Stimulated activated CD8-positive, alpha-beta memory T cell treated with anti-CD3 and anti-CD28 coated beads, Interleukin-4, amount 100 ng/mL, for 4 hours (primary cell): ENCODE measurements around the gene OR10AD1.

Experiments used
- DNase-seq, 2 donors: peaks; one replicate each; pipeline ENCODE4 v3.0.0-alpha.2; 2020; ENCODE audit warnings: low read depth in 2 of 2, low spot score in 1 of 2

Gene OR10AD1

GRCh38 chr12:48192861-48193260, 10.2 kb downstream of the OR10AD1 start:
- DNase-seq: no peak

DNA sequence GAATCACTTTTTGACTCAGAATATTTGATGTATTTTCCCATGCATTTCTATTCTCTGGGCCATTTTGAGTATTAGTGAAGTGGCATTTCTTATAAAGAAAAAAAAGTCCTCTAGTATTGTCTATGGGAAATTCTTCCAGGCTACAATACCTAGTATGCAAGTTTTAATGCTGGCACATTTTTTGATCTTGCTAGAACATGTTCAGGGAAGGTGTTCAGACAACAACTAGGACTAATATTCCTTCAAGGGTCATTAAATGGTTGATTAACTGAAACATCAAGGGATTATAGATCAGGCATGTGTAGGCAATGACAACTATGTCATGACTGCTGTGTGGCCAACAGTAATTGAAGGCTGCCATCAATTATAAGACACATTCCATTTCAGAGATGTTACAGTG, 12.0 kb downstream of the OR10AD1 start:
- DNase-seq: no peak

GRCh38 chr12:48189331-48190125, 13.6 kb downstream of the OR10AD1 start:
- peak in 1 of 2 donors; percentile 63 for DNase-seq

- no peak for DNase-seq
These were observed 15.0 kb downstream of the OR10AD1 start for GRCh38 chr12:48187916-48188695.

- no peak for DNase-seq
These were observed 17.7 kb downstream of the OR10AD1 start for GRCh38 chr12:48185181-48185919.

DNA sequence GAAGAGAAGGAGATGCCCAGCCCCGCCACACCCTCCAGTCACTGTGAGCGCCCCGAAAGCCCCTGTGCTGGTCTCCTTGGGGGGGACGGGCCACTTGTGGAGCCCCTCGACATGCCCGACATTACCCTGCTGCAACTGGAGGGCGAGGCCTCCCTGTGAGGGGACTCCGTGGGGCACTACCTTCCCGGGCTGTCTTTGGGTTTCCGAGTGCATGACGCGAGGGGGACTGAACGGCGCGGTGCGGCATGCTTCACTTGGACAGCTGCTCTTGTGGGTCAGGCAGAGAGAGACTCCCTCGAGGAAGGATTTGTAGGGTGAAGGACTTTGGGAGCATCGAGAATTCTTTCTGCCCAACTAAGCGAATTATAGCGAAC, 18.6 kb downstream of the OR10AD1 start:
- DNase-seq: no peak

GRCh38 chr12:48183876-48184548, 19.1 kb downstream of the OR10AD1 start:
- no peak for DNase-seq

- peak in 1 of 2 donors; percentile 59 for DNase-seq
These were observed 19.8 kb downstream of the OR10AD1 start, which contains the start of gene CCDC184 for GRCh38 chr12:48183091-48183875. Gene CCDC184 (plus strand): TSS chr12:48183644. CDS start chr12:48184123, 479 bp downstream.

GRCh38 chr12:48182631-48183030, 20.5 kb downstream of the OR10AD1 start:
- DNase-seq: no peak

DNA sequence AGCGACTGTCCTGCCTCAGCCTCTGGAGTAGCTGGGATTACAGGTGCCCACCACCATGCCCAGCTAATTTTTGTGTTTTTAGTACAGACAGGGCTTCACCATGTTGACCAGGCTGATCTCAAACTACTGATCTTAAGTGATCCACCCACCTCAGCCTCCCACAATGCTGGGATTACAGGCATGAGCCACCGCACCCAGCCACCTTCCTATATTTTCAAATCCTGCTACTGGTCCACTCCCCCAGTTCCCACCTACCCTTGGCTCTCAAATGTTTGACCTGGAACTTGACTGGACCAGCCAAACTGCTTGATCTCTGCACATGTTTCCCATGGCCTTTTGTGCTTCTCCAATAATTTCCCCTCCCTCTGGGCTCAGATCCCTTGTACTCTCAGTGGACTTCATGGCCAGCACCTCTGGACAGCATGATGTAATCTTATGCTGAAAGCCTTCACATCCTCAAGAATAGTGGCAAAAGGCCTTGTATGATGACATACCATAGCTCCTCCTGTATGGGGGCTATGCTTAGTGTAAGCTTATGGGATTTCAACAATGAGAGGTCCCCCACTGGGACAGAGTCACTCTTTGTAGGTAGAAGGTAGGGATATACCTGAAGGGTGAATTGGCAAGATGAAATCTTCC, 22.1 kb downstream of the OR10AD1 start:
- DNase-seq: no peak

GRCh38 chr12:48180424-48180823, 22.7 kb downstream of the OR10AD1 start:
- DNase-seq: no peak

DNA sequence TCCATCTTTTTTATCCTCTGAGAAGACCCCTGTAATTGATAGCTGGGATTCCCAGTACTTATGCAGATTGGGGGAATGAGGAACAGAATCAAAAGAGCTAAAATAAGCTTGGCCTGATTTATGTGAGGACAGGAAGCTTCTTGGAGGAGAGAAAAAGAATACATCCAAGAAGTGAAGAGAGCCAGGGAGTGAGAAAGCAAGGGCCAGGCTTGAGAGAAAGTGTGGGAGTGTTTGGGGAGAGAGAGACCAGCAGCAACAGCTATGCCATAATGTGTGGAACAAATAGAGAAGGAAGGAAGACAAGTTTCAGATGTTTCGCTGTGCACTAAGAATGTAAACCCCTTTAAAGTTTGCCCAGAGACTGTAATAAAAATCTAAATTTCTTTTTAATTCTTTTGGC, 23.6 kb downstream of the OR10AD1 start:
- no peak for DNase-seq

DNA sequence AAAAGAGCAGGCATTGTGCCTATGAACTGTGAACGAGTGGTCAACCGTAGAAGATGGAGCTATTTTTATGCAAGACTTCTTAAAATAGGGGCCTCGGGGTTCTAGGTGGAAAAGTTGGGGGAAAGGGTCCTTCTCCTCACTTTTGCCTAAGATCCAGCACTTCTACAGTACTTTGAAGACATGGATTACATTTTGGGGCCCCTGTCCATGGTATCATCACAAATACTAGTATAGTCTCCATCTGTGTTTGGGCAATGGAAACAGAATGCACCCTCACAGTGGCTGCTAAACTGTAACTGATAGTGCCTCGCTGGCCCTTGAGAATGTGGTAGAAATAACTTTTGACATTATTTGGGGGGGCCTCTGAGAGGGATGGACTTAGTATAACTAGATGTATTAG, 25.1 kb downstream of the OR10AD1 start:
- DNase-seq: no peak

DNA sequence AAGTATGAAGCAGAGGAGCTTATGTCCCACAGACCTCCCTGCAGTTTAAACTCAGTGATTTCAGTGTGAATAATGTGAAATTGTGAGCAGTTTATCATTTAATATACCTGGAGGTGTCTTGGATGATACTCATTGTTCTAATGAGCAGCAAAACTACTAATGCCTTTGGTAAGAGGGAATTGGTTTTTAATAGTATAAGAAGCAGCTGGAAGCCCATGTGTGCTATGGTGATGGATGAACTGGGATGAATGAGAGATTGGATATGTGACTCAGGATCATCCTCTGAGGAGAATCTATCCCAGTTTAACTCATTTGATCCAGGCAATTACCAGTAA, 26.7 kb downstream of the OR10AD1 start:
- no peak for DNase-seq

DNA sequence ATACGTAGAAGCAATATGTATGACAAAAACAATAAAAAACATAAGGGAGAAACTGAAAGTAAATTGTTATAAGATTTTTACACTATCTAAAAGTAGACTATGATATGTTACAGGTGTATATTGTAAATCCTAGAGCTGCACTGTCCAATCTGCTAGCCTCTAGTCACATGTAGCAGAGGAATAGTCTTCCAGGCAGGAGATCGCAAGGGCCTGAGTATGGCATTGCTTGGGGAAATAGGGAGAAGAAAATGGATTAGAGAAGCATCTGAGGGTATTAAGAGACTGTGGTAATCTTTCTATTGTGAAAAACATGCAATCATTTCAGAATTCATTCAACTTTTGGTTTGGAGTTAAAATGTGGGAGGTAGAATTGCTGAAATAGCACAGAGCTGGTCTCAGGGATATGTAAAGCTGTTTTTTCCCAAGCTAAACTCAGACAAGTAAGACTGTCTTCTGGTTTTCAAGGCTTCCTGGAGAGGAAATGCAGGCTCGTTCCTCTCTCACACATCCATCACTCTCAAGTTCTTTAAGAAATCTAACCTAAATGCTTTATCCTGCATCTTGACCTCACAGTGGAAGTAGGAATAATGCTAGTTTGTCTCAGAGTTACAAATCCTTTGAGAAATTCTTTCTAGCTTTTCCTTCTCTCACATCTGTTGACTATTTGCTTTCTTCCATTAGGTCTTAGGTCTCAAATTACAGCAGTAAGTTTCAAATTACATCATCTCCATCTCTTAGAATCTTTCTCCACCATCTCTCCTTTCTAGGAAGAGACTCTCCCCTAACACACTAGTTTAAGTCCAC, 27.3 kb downstream of the OR10AD1 start:
- no peak for DNase-seq

- DNase-seq: no peak
These were observed 34.1 kb downstream of the OR10AD1 start for GRCh38 chr12:48169011-48169410.

DNA sequence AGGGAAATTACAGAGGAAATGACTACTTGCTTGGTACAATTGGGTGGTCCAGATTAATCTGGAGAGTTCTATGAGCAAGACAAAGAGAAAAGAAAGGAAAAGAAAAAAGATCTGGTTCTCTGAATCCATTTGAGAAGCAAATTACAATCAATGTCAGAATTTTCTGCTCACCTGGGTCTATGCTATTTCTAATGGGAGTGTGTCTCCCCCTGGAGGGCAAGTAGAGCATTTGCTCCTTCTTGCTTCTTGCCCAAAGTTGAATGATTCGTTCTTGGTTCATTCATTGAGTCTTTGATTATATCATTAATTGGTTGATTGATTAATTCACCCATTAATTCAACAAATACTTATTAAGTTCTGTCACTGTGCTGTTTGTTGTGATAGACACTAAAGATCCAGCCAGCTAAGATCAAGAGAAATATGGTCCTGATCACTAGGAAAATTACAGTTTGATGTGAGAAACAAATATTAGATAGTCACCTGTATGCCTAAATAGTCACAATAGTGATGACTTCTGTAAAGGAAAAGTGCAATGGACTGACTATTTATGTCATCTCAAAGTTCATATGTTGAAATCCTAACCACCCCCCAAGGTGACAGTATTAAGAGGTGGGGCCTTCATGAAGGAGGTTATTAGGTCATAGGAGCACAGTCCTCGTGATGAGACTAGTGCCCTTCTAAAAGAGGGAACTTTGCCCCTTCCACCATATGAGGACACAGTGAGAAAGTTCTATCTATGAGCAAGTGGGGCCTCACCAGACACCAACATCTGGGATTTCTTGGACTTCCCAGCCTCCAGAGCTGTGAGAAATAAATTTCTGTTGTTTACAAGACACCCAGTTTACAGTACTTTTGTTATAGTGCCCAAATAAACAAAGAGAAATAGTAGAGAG, 37.8 kb downstream of the OR10AD1 start:
- no peak for DNase-seq

DNA sequence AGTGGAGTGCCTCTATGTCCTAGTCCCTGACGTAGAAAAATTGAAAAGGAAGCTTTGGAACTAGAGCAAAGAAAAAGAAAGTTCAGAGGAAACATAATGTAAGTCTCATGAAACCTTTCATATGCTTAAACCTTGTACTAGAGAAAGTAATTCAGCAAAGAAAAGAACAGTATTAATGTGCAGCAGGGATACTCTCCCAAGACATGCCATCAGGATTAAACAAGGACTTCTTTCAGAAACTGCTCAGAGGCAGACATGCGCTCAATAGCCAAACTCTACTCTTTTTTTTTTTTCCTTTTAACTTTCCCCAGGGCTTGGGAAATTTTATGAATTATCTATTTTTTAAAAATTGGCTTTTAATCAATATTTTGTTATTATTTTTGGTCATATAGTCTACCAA, 38.6 kb downstream of the OR10AD1 start:
- no peak for DNase-seq
